NCI-H82 (cell line): ENCODE measurements around the gene ATP13A2.

Experiments
- DNase-seq: peaks from one replicate; lab custom pipeline; 2025; lab: John Stamatoyannopoulos, UW

Gene ATP13A2

GRCh38 chr1:17028662-17029188 is 17.0 kb upstream of the ATP13A2 start:
- no peak for DNase-seq

- no peak for DNase-seq
These were observed 16.2 kb upstream of the ATP13A2 start for GRCh38 chr1:17027900-17028299.

- no peak for DNase-seq
These were observed 15.7 kb upstream of the ATP13A2 start for GRCh38 chr1:17027403-17027802.

GRCh38 chr1:17024721-17025120 is 13.0 kb upstream of the ATP13A2 start:
- DNase-seq, result no peak

GRCh38 chr1:17023573-17023972 is 11.8 kb upstream of the ATP13A2 start:
- no peak for DNase-seq

GRCh38 chr1:17023102-17023501 is 11.4 kb upstream of the ATP13A2 start:
- no peak for DNase-seq

- DNase-seq, result no peak
These were observed 10.2 kb upstream of the ATP13A2 start for GRCh38 chr1:17021896-17022295.

- DNase-seq, result no peak
These were observed 8.8 kb upstream of the ATP13A2 start for GRCh38 chr1:17020502-17020901.

- DNase-seq, result no peak
These were observed 7.1 kb upstream of the ATP13A2 start for GRCh38 chr1:17018849-17019248.

- DNase-seq, result no peak
These were observed 5.7 kb upstream of the ATP13A2 start for GRCh38 chr1:17017435-17017834.

- no peak for DNase-seq
These were observed 4.6 kb upstream of the ATP13A2 start for GRCh38 chr1:17016317-17016661.

GRCh38 chr1:17014671-17015567 is 3.2 kb upstream of the ATP13A2 start:
- no peak for DNase-seq

GRCh38 chr1:17013491-17014320 is 2.0 kb upstream of the ATP13A2 start:
- DNase-seq, result no peak

GRCh38 chr1:17012775-17013490 is 1.2 kb upstream of the ATP13A2 start:
- no peak for DNase-seq

GRCh38 chr1:17011092-17011438 is 663 bp downstream of the ATP13A2 start:
- DNase-seq, result no peak

- peak; percentile 34 for DNase-seq
These were observed 2.0 kb downstream of the ATP13A2 start for GRCh38 chr1:17009706-17010105.

GRCh38 chr1:17008208-17008855 is 3.4 kb downstream of the ATP13A2 start:
- DNase-seq, result no peak

- no peak for DNase-seq
These were observed 4.6 kb downstream of the ATP13A2 start for GRCh38 chr1:17007121-17007520.

- no peak for DNase-seq
These were observed 6.4 kb downstream of the ATP13A2 start for GRCh38 chr1:17005365-17005740.

- no peak for DNase-seq
These were observed 7.0 kb downstream of the ATP13A2 start for GRCh38 chr1:17004466-17005364.

GRCh38 chr1:17002524-17002902 is 9.2 kb downstream of the ATP13A2 start:
- no peak for DNase-seq
